Stomach (tissue), 4 donors: ENCODE data around the gene ABCC1.

Experiments
- EP300 ChIP-seq: sonication (generic); formaldehyde crosslinking; IDR thresholded peaks from one replicate; pipeline ENCODE4 v1.6.1; 2017; ENCODE audit warnings: antibody characterized with exemption
- TF ChIP-seq, protein P1 (sequence below), 7 experiments: fragments of 450-650 bp in 4 of 7; fragments of 200-600 bp in 3 of 7; sonication (generic) in 3 of 7; IDR thresholded peaks; one replicate each; pipeline ENCODE4 v1.5.1; 2016 to 2019; ENCODE audit warnings: antibody characterized with exemption in 7 of 7, control low read depth in 2 of 7, mild to moderate bottlenecking in 1 of 7

DNA sequence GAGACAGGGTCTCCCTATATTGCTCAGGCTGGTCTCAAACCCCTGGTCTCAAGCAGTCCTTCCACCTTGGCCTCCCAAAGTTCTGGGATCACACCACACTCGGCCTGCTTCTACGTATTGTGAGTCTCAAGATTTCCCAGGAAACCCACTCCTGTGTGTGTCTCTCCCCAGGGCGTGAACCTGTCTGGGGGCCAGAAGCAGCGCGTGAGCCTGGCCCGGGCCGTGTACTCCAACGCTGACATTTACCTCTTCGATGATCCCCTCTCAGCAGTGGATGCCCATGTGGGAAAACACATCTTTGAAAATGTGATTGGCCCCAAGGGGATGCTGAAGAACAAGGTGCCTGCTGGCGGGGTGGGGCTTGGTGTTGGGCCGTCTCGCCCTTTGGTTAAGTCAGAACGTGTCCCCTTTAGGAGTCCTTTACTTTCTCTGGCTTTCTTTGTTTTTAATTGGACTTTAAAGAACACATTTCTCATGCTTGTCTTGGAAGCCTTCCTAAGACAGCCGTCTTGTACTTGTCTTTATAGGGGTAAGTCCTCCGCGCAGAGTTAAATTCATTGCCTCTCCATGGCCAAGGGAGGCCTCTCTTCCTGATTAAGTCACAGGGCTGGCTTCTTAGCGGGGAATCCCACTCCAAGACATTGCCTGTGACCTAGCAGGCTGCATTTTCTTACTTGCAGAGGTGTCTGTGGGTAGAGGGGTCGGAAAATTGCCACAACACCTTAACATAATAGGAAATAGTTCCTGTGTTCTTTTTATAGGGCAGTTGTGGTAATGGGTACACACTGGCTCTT, 137.4 kb downstream of the ABCC1 start:
- no peak for TF ChIP-seq EP300
- TF ChIP-seq, protein P1, sequence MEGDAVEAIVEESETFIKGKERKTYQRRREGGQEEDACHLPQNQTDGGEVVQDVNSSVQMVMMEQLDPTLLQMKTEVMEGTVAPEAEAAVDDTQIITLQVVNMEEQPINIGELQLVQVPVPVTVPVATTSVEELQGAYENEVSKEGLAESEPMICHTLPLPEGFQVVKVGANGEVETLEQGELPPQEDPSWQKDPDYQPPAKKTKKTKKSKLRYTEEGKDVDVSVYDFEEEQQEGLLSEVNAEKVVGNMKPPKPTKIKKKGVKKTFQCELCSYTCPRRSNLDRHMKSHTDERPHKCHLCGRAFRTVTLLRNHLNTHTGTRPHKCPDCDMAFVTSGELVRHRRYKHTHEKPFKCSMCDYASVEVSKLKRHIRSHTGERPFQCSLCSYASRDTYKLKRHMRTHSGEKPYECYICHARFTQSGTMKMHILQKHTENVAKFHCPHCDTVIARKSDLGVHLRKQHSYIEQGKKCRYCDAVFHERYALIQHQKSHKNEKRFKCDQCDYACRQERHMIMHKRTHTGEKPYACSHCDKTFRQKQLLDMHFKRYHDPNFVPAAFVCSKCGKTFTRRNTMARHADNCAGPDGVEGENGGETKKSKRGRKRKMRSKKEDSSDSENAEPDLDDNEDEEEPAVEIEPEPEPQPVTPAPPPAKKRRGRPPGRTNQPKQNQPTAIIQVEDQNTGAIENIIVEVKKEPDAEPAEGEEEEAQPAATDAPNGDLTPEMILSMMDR (IDR thresholded peaks at IDR 0.05), result no peak
